ENCODE measurements around the gene MAVS.

DNA sequence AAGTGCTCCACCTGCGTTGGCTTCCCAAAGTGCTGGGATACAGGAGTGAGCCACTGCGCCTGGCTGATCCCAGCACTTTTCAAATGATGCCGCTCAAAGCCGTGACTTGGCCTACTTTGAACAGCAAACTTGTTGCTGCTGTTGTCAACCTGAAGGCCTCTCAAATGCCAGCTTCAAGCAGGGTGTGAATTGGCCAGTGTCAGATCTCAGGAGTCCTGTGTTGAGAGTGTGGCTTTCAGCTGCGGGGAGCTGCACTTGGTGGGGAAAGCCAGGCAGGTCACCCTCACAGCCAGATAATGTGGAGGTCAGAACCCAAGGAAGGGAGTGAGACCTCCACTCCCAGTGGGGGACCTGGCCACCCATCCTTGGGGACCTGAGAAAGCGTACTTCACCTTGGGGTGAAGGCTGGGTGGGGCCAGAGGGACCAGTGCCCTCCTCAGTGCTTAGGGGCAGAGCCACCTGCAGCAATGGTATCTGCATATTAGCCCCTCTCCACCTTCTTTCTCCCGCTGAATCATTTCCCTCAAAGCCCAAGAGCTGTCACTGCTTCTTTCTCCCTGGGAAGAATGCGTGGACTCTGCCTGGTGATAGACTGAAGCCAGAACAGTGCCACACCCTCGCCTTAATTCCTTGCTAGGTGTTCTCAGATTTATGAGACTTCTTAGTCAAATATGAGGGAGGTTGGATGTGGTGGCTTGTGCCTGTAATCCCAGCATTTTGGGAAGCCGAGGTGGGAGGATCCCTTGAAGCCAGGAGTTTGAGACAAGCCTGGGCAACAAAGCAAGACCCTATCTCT is 23.4 kb downstream of the MAVS start:
- TF ChIP-seq EP300 (IDR thresholded peaks at IDR 0.05; ENCODE audit: low read depth) (no peak), POLR2A (IDR thresholded peaks at IDR 0.05) (no peak)

All from transverse colon (tissue), 1 donor.